HEK293T (cell line): ENCODE measurements around the gene CGN.

Source experiments
- CTCF ChIA-PET: fragments of 350-600 bp; formaldehyde crosslinking; extraction: SDS; loops from one replicate; lab custom pipeline; 2021; ENCODE audit warnings: antibody characterized with exemption, inconsistent platforms; lab: Yijun Ruan, JAX
- POLR2A ChIA-PET: fragments of 350-600 bp; formaldehyde crosslinking; extraction: SDS; loops from one replicate; lab custom pipeline; 2020; ENCODE audit warnings: antibody characterized with exemption, inconsistent platforms; lab: Yijun Ruan, JAX
- DNase-seq: peaks from one replicate; pipeline ENCODE4 v3.0.0; 2012; ENCODE audit warnings: mixed read lengths; ENCODE audit errors: extremely low spot score
- ARNT ChIP-seq: fragments of 450-650 bp; IDR thresholded peaks from 2 replicates; pipeline ENCODE4 v1.6.1; 2017; ENCODE audit warnings: mild to moderate bottlenecking
- BHLHE40 ChIP-seq: fragments of 450-650 bp; IDR thresholded peaks from 2 replicates; pipeline ENCODE4 v1.6.1; 2016; ENCODE audit warnings: mild to moderate bottlenecking, moderate library complexity, borderline replicate concordance
- CTBP1 ChIP-seq: fragments of 450-650 bp; IDR thresholded peaks from 2 replicates; pipeline ENCODE4 v1.6.1; 2016; ENCODE audit warnings: borderline replicate concordance
- ELF4 ChIP-seq: fragments of 450-650 bp; IDR thresholded peaks from 2 replicates; pipeline ENCODE4 v1.6.1; 2017; ENCODE audit warnings: antibody characterized with exemption
- FOXA1 ChIP-seq: fragments of 450-650 bp; IDR thresholded peaks from 2 replicates; pipeline ENCODE4 v1.6.1; 2016; ENCODE audit warnings: mild to moderate bottlenecking
- FOXK2 ChIP-seq: fragments of 450-650 bp; IDR thresholded peaks from 2 replicates; pipeline ENCODE4 v1.6.1; 2016; ENCODE audit warnings: mild to moderate bottlenecking
- FOXM1 ChIP-seq: fragments of 450-650 bp; IDR thresholded peaks from 2 replicates; pipeline ENCODE4 v1.6.1; 2017; ENCODE audit warnings: mild to moderate bottlenecking, borderline replicate concordance
- HDGF ChIP-seq: fragments of 450-650 bp; IDR thresholded peaks from 2 replicates; pipeline ENCODE4 v1.6.1; 2017; ENCODE audit warnings: antibody characterized with exemption, borderline replicate concordance
- L3MBTL2 ChIP-seq: fragments of 450-650 bp; conservative IDR thresholded peaks from 2 replicates; pipeline ENCODE4 v1.6.1; 2016; ENCODE audit warnings: mild to moderate bottlenecking
- LEF1 ChIP-seq: fragments of 450-650 bp; IDR thresholded peaks from 2 replicates; pipeline ENCODE4 v1.6.1; 2017; ENCODE audit warnings: mild to moderate bottlenecking, borderline replicate concordance
- NFRKB ChIP-seq: fragments of 450-650 bp; IDR thresholded peaks from 2 replicates; pipeline ENCODE4 v1.6.1; 2016; ENCODE audit warnings: mild to moderate bottlenecking, moderate library complexity
- PKNOX1 ChIP-seq: fragments of 450-650 bp; IDR thresholded peaks from 2 replicates; pipeline ENCODE4 v1.6.1; 2016
- SP1 ChIP-seq: fragments of 450-650 bp; IDR thresholded peaks from 2 replicates; pipeline ENCODE4 v1.6.1; 2017
- SUZ12 ChIP-seq: fragments of 450-650 bp; IDR thresholded peaks from 2 replicates; pipeline ENCODE4 v1.6.1; 2016; ENCODE audit warnings: mild to moderate bottlenecking
- TARDBP ChIP-seq: fragments of 450-650 bp; IDR thresholded peaks from 2 replicates; pipeline ENCODE4 v1.6.1; 2016
- ZNF384 ChIP-seq: fragments of 450-650 bp; IDR thresholded peaks from 2 replicates; pipeline ENCODE4 v1.6.1; 2016

Gene CGN

GRCh38 chr1:151510020-151510405, 1.2 kb upstream of the CGN start:
- POLR2A ChIA-PET, result interaction anchor here (1.0 to 2.6 kb wide), 10 partner anchors 8 to 66 kb away, joined by 3 to 22 read pairs (median 10); partner anchors contain the start of genes POGZ and TUFT1
- CTCF ChIA-PET, result interaction anchor here (1.2 to 1.3 kb wide), 2 partner anchors 10 to 25 kb away, joined by 3 read pairs; no protein-coding TSS in a partner anchor
- no peak for DNase-seq
- TF ChIP-seq SP1 (no peak), BHLHE40 (no peak), L3MBTL2 (no peak), PKNOX1 (no peak), ARNT (no peak), ELF4 (no peak), CTBP1 (no peak), HDGF (no peak)

GRCh38 chr1:151510614-151510956, 602 bp upstream of the CGN start:
- TF ChIP-seq FOXK2, result no peak
- TF ChIP-seq PKNOX1, result no peak
- no peak for TF ChIP-seq LEF1
- no peak for TF ChIP-seq BHLHE40
- TF ChIP-seq SUZ12, result no peak
- no peak for TF ChIP-seq SP1
- no peak for TF ChIP-seq NFRKB
- no peak for TF ChIP-seq L3MBTL2
- TF ChIP-seq ZNF384, result no peak
- no peak for TF ChIP-seq FOXA1
- no peak for TF ChIP-seq FOXM1
- no peak for TF ChIP-seq ARNT
- TF ChIP-seq HDGF, result no peak
- TF ChIP-seq TARDBP, result no peak
- TF ChIP-seq CTBP1, result no peak
- no peak for TF ChIP-seq ELF4
- no peak for DNase-seq
- ChIA-PET CTCF (interaction anchor here (0.7 to 1.7 kb wide), 4 partner anchors 10 to 66 kb away, joined by 3 to 5 read pairs (median 3); partner anchors contain the start of gene TUFT1), POLR2A (interaction anchor here (0.9 to 2.6 kb wide), 19 partner anchors 9 to 229 kb away, joined by 3 to 22 read pairs (median 6); partner anchors contain the start of genes POGZ, PSMB4, TUFT1 and ZNF687)

- DNase-seq, result peak; percentile 69
- TF ChIP-seq L3MBTL2 (peak; percentile 3; the same call in 1 of the 2 replicates), SP1 (no peak)
- ChIA-PET POLR2A (interaction anchor here (0.5 to 2.6 kb wide), 27 partner anchors 8 to 290 kb away, joined by 3 to 22 read pairs (median 3); partner anchors contain the start of genes POGZ, PSMB4, SELENBP1 and TUFT1), CTCF (interaction anchor here (0.6 to 1.7 kb wide), 2 partner anchors 67 to 1240 kb away, joined by 4 to 5 read pairs; no protein-coding TSS in a partner anchor)
These were observed 539 bp downstream of the CGN start for GRCh38 chr1:151511636-151512215.

GRCh38 chr1:151512326-151512725, 1.1 kb downstream of the CGN start:
- TF ChIP-seq SP1, result no peak
- no peak for TF ChIP-seq ELF4
- TF ChIP-seq ARNT, result no peak
- TF ChIP-seq FOXM1, result no peak
- TF ChIP-seq HDGF, result no peak
- no peak for TF ChIP-seq SUZ12
- TF ChIP-seq NFRKB, result no peak
- TF ChIP-seq CTBP1, result no peak
- TF ChIP-seq TARDBP, result no peak
- POLR2A ChIA-PET, result interaction anchor here (1.1 to 2.6 kb wide), 7 partner anchors 9 to 290 kb away, joined by 3 to 11 read pairs (median 3); partner anchors contain the start of genes PSMB4 and ZNF687
- CTCF ChIA-PET, result interaction anchor here (1.7 kb wide), 1 partner anchor 68 kb away, joined by 5 read pairs; no protein-coding TSS in a partner anchor
- no peak for DNase-seq

GRCh38 chr1:151512801-151513625, 1.8 kb downstream of the CGN start:
- DNase-seq, result no peak
- TF ChIP-seq SUZ12 (no peak), ELF4 (no peak), ARNT (no peak), LEF1 (no peak), SP1 (no peak), PKNOX1 (no peak), FOXK2 (no peak), BHLHE40 (no peak), FOXA1 (no peak), NFRKB (no peak), L3MBTL2 (no peak), ZNF384 (no peak), HDGF (no peak), FOXM1 (no peak), CTBP1 (no peak), TARDBP (no peak)
- ChIA-PET POLR2A (interaction anchor here (1.4 kb wide), 1 partner anchor 231 kb away, joined by 3 read pairs; the partner anchor contains the start of gene ZNF687), CTCF (interaction anchor here (0.6 kb wide), 1 partner anchor 52 kb away, joined by 3 read pairs; no protein-coding TSS in a partner anchor)
